ENCODE data around the gene RAD51B. TPM values are rescaled to one million over a fixed set of nuclear protein-coding genes. Genes with fewer than 3 reads are reported as not detected.

The RAD51B gene
- total RNA-seq, 2 donors from 2014 or later: 22.8 to 33.8 TPM

DNA sequence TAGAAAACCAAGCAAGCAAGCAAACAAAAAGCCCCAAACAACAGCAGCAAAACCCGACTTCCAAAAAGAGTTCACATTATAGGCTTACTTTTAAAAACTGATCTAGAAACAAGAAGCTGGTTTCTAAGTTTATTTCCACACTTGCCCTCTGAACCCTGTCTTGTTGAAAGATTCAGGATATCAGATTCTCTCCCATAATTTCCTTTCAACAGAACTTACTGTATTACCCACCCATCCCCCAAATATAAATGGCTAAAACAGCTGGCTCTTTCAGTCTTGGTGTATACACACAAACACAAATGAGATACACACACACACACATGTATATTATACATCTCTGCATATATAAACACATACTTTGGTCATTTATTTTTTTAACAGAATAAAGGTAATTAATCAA, 512.4 kb downstream of the RAD51B start:
- Mint-ChIP-seq H3K27ac (no peak overlapping the region), H3K4me3 (no peak overlapping the region), H3K27me3 (ENCODE audit: insufficient read depth) (no peaks in the 10 kb centered on the region), H3K9me3 (no peaks in the 10 kb centered on the region), H3K36me3 (ENCODE audit: low read depth) (no peaks in the 10 kb centered on the region), H3K4me1 (peaks cover 7% of the 10 kb centered on the region)
- 88 to 100% methylated on average over 1 of the region's 1 CpG for WGBS, 2 experiments (ENCODE audit: insufficient coverage in 1 of 2, insufficient read length in 1 of 2)
- H3K4me1 ChIP-seq (ENCODE audit: control insufficient read depth, insufficient read depth, low read length): peaks cover 4% of the 10 kb centered on the region
- H3K27me3 ChIP-seq (ENCODE audit: control insufficient read depth, insufficient read depth, low read length, poor library complexity, severe bottlenecking): no peaks in the 10 kb centered on the region
- H3K27ac ChIP-seq (ENCODE audit: low read depth, low read length): no peak overlapping the region
- DNase-seq: no peak
- no peaks in the 10 kb centered on the region for H3K36me3 ChIP-seq (ENCODE audit: control insufficient read depth, insufficient read depth, low read length)
- H3K9me3 ChIP-seq (ENCODE audit: control insufficient read depth, low read length): no peaks in the 10 kb centered on the region
- no peak overlapping the region for H3K4me3 ChIP-seq (ENCODE audit: low read length)
- H3K9ac ChIP-seq (ENCODE audit: extremely low read depth, low read length, poor library complexity, severe bottlenecking): no peak overlapping the region
- TF ChIP-seq, protein P1, sequence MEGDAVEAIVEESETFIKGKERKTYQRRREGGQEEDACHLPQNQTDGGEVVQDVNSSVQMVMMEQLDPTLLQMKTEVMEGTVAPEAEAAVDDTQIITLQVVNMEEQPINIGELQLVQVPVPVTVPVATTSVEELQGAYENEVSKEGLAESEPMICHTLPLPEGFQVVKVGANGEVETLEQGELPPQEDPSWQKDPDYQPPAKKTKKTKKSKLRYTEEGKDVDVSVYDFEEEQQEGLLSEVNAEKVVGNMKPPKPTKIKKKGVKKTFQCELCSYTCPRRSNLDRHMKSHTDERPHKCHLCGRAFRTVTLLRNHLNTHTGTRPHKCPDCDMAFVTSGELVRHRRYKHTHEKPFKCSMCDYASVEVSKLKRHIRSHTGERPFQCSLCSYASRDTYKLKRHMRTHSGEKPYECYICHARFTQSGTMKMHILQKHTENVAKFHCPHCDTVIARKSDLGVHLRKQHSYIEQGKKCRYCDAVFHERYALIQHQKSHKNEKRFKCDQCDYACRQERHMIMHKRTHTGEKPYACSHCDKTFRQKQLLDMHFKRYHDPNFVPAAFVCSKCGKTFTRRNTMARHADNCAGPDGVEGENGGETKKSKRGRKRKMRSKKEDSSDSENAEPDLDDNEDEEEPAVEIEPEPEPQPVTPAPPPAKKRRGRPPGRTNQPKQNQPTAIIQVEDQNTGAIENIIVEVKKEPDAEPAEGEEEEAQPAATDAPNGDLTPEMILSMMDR (conservative IDR thresholded peaks at IDR 0.05): no peak

DNA sequence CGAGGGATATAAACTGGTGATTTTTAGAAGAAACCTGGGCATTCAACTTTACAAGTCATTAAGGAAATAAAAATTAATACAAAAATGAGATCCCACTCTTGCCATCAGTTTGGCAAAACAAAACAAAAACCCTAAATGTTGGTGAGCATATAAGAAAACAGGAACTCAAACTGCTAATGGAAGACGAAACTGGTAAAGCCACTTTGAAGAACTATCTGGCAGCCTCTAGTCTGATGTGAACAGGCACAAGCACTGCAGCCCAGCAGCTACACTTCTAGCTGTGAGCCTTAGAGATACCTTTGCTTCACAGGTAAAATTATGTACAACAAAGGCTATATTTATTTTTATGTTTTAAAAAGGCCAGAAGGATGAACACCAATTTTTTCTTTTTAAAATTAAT, 513.7 kb downstream of the RAD51B start:
- Mint-ChIP-seq H3K4me1 (peaks cover 7% of the 10 kb centered on the region), H3K36me3 (ENCODE audit: low read depth) (no peaks in the 10 kb centered on the region), H3K4me3 (no peak overlapping the region), H3K27ac (no peak overlapping the region), H3K9me3 (peaks cover 1% of the 10 kb centered on the region), H3K27me3 (ENCODE audit: insufficient read depth) (peaks cover 1% of the 10 kb centered on the region)
- Histone ChIP-seq H3K4me3 (ENCODE audit: low read length) (no peak overlapping the region), H3K27me3 (ENCODE audit: control insufficient read depth, insufficient read depth, low read length, poor library complexity, severe bottlenecking) (no peaks in the 10 kb centered on the region), H3K27ac (ENCODE audit: low read depth, low read length) (no peak overlapping the region), H3K4me1 (ENCODE audit: control insufficient read depth, insufficient read depth, low read length) (peaks cover 4% of the 10 kb centered on the region), H3K36me3 (ENCODE audit: control insufficient read depth, insufficient read depth, low read length) (no peaks in the 10 kb centered on the region), H3K9ac (ENCODE audit: extremely low read depth, low read length, poor library complexity, severe bottlenecking) (no peak overlapping the region), H3K9me3 (ENCODE audit: control insufficient read depth, low read length) (peaks cover 3% of the 10 kb centered on the region)
- WGBS, 2 experiments (ENCODE audit: insufficient coverage in 1 of 2, insufficient read length in 1 of 2): 88 to 100% methylated on average over 1 to 2 of the region's 2 CpGs
- TF ChIP-seq, protein P1 (conservative IDR thresholded peaks at IDR 0.05): no peak
- DNase-seq: no peak

DNA sequence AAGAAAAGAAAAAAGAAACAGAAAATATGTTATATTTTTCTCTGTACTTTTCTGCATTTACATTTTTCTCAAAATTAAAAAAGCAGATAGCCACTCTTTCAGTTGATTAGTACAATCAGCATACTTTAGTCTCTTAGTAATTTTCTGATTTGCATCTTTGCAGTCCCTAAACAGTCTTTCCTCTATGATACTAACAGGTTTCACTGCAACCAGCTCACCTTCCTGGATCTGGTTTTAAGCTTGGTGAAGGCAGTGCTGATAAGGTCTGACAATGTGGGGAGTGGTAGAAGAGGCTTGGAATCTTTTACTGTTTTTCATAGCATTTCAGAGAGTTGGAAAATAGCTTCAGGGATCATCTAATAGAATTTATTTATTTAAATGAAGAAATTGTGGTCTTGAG, 515.7 kb downstream of the RAD51B start:
- peaks cover 4% of the 10 kb centered on the region for H3K9me3 ChIP-seq (ENCODE audit: control insufficient read depth, low read length)
- Mint-ChIP-seq H3K4me1 (peaks cover 10% of the 10 kb centered on the region), H3K27me3 (ENCODE audit: insufficient read depth) (peaks cover 19% of the 10 kb centered on the region), H3K36me3 (ENCODE audit: low read depth) (no peaks in the 10 kb centered on the region), H3K4me3 (no peak overlapping the region), H3K27ac (no peak overlapping the region), H3K9me3 (peaks cover 3% of the 10 kb centered on the region)
- no peak overlapping the region for H3K27ac ChIP-seq (ENCODE audit: low read depth, low read length)
- H3K36me3 ChIP-seq (ENCODE audit: control insufficient read depth, insufficient read depth, low read length): no peaks in the 10 kb centered on the region
- H3K9ac ChIP-seq (ENCODE audit: extremely low read depth, low read length, poor library complexity, severe bottlenecking): no peak overlapping the region
- peaks cover 9% of the 10 kb centered on the region for H3K27me3 ChIP-seq (ENCODE audit: control insufficient read depth, insufficient read depth, low read length, poor library complexity, severe bottlenecking)
- peaks cover 4% of the 10 kb centered on the region for H3K4me1 ChIP-seq (ENCODE audit: control insufficient read depth, insufficient read depth, low read length)
- no peak overlapping the region for H3K4me3 ChIP-seq (ENCODE audit: low read length)
- TF ChIP-seq, protein P1 (conservative IDR thresholded peaks at IDR 0.05): no peak
- DNase-seq: no peak

Measured in endodermal cell (in vitro differentiated cells).